HepG2 (cell line): ENCODE data around the gene STRN3. TPM values are rescaled to one million over a fixed set of nuclear protein-coding genes. Genes with fewer than 3 reads are reported as not detected.
A peak's percentile ranks its signal among the peaks of the same experiment; 100 is the strongest.

Source experiments
- ATAC-seq: fragments of 200-7000 bp; cut with Tn5 transposase; 3 replicates; pipeline ENCODE4 v1.9.1; 2020; ENCODE audit warnings: mild to moderate bottlenecking, moderate library complexity
- BruUV-seq: library from RNA; stranded (reverse); fragments of 400-500 nt; replicated peaks from 2 replicates; lab custom pipeline; 2021; lab: Mats Ljungman, UMichigan
- CTCF ChIA-PET: fragments of 300-600 bp; formaldehyde crosslinking; extraction: SDS; loops from one replicate; lab custom pipeline; 2021; ENCODE audit warnings: low total read pairs, inconsistent platforms, low intra/inter-chr PET ratio; lab: Yijun Ruan, JAX
- POLR2A ChIA-PET: fragments of 350-600 bp; sonication (Branson Sonifier 250); formaldehyde crosslinking; loops from one replicate; lab custom pipeline; 2020; ENCODE audit warnings: antibody characterized with exemption, inconsistent platforms; lab: Yijun Ruan, JAX
- DNase-seq: peaks from one replicate; pipeline ENCODE4 v3.0.0-alpha.2; 2015; ENCODE audit warnings: low spot score
- FAIRE-seq: peaks from 3 replicates; lab custom pipeline; 2011; peaks lifted over from hg19 to GRCh38; lab: Jason Lieb, UNC
- H2AFZ ChIP-seq: one replicate; pipeline ENCODE4 v1.6.1; 2011; ENCODE audit warnings: low read length, inconsistent platforms
- H3K27ac ChIP-seq: fragments of 300-600 bp; 3 replicates; pipeline ENCODE4 v1.8.0; 2011; ENCODE audit warnings: mixed run types, mild to moderate bottlenecking, mixed read lengths, low read length, inconsistent platforms; ENCODE audit not compliant: insufficient read depth; ENCODE audit errors: extremely low read length
- H3K27me3 ChIP-seq, 2 experiments: fragments of 200-600 bp in 1 of 2; 2 replicates in 1 of 2; 3 replicates in 1 of 2; pipeline versions ENCODE4 v1.6.0 to v1.8.0; 2011; ENCODE audit warnings: low read length in 2 of 2, mild to moderate bottlenecking in 2 of 2, moderate library complexity in 2 of 2, inconsistent platforms in 1 of 2; ENCODE audit not compliant: insufficient read depth in 2 of 2, control insufficient read depth in 1 of 2
- H3K36me3 ChIP-seq, 2 experiments: fragments of 200-600 bp in 1 of 2; replicated peaks in 1 of 2; 2 replicates in 1 of 2; 3 replicates in 1 of 2; pipeline versions ENCODE4 v1.5.1 to v1.8.0; 2011; ENCODE audit warnings: low read length in 2 of 2, inconsistent platforms in 1 of 2; ENCODE audit not compliant: insufficient read depth in 2 of 2, control insufficient read depth in 1 of 2
- H3K4me1 ChIP-seq: 2 replicates; pipeline ENCODE4 v1.5.1; 2012; ENCODE audit warnings: low read length, inconsistent platforms; ENCODE audit not compliant: insufficient read depth
- H3K4me2 ChIP-seq: 2 replicates; pipeline ENCODE4 v1.6.0; 2011; ENCODE audit warnings: low read depth, low read length, inconsistent platforms
- H3K4me3 ChIP-seq, 3 experiments: fragments of 200-600 bp in 1 of 3; sonication (generic), shearing (Covaris generic) in 1 of 3; replicated peaks in 1 of 3; 2 replicates each; pipeline ENCODE4 v1.5.1; 2011 to 2016; ENCODE audit warnings: low read length in 3 of 3, inconsistent platforms in 2 of 3, low read depth in 2 of 3, mild to moderate bottlenecking in 2 of 3, control low read depth in 1 of 3, mixed read lengths in 1 of 3; ENCODE audit not compliant: insufficient read depth in 1 of 3
- H3K79me2 ChIP-seq: one replicate; pipeline ENCODE4 v1.6.1; 2011; ENCODE audit warnings: low read length, inconsistent platforms; ENCODE audit not compliant: insufficient read depth
- H3K9ac ChIP-seq: 2 replicates; pipeline ENCODE4 v1.6.0; 2011; ENCODE audit warnings: mild to moderate bottlenecking, low read depth, low read length, inconsistent platforms; ENCODE audit not compliant: insufficient read depth
- H3K9me3 ChIP-seq: 2 replicates; pipeline ENCODE4 v1.5.1; 2012; ENCODE audit warnings: mild to moderate bottlenecking, low read length
- H4K20me1 ChIP-seq: 2 replicates; pipeline ENCODE4 v1.6.0; 2011; ENCODE audit warnings: inconsistent platforms, mild to moderate bottlenecking, low read length, moderate library complexity; ENCODE audit not compliant: insufficient read depth
- ATF1 ChIP-seq: IDR thresholded peaks from 2 replicates; pipeline ENCODE4 v1.6.1; 2016; ENCODE audit warnings: mild to moderate bottlenecking, control low read depth
- BATF2 ChIP-seq: sonication (generic); formaldehyde crosslinking; IDR thresholded peaks from 2 replicates; pipeline ENCODE4 v1.8.0; 2022; ENCODE audit warnings: mild to moderate bottlenecking, missing genetic modification reagents, moderate library complexity
- DR1 ChIP-seq: sonication (generic); formaldehyde crosslinking; IDR thresholded peaks from 2 replicates; pipeline ENCODE4 v1.8.0; 2021; ENCODE audit warnings: mild to moderate bottlenecking, missing genetic modification reagents, inconsistent platforms
- FOXA3 ChIP-seq: IDR thresholded peaks from 2 replicates; pipeline ENCODE4 v1.6.1; 2016; ENCODE audit warnings: missing genetic modification reagents, missing compliant biosample characterization
- HHEX ChIP-seq: IDR thresholded peaks from 2 replicates; pipeline ENCODE4 v1.6.1; 2016; ENCODE audit warnings: control low read depth
- HOXD1 ChIP-seq: sonication (generic); formaldehyde crosslinking; IDR thresholded peaks from 2 replicates; pipeline ENCODE4 v1.5.0; 2020; ENCODE audit warnings: missing genetic modification reagents
- KDM2A ChIP-seq: sonication (generic); formaldehyde crosslinking; IDR thresholded peaks from 2 replicates; pipeline ENCODE4 v1.4.0; 2020; ENCODE audit warnings: low read depth, missing genetic modification reagents, borderline replicate concordance
- RBM22 ChIP-seq: fragments of 200-400 bp; formaldehyde crosslinking; optimal IDR thresholded peaks from 2 replicates; pipeline ENCODE3; 2017; ENCODE audit warnings: mild to moderate bottlenecking, low read length, moderate library complexity
- RFXAP ChIP-seq: sonication (generic); formaldehyde crosslinking; IDR thresholded peaks from 2 replicates; pipeline ENCODE4 v1.4.0; 2020; ENCODE audit warnings: missing genetic modification reagents, borderline replicate concordance
- SYNCRIP ChIP-seq: fragments of 200-400 bp; formaldehyde crosslinking; IDR thresholded peaks from 2 replicates; pipeline ENCODE4 v1.6.1; 2018; ENCODE audit warnings: mild to moderate bottlenecking, low read depth, low read length; ENCODE audit not compliant: insufficient read depth
- THAP7 ChIP-seq: sonication (generic); formaldehyde crosslinking; IDR thresholded peaks from 2 replicates; pipeline ENCODE4 v1.8.1; 2023; ENCODE audit warnings: mild to moderate bottlenecking, missing genetic modification reagents
- YEATS2 ChIP-seq: sonication (generic); formaldehyde crosslinking; IDR thresholded peaks from 2 replicates; pipeline ENCODE4 v1.4.0; 2020; ENCODE audit warnings: missing genetic modification reagents, borderline replicate concordance
- ZHX2 ChIP-seq, 2 experiments: sonication (generic) in 1 of 2; formaldehyde crosslinking in 1 of 2; IDR thresholded peaks; 2 replicates each; pipeline versions ENCODE4 v1.6.1 to v1.9.0; 2014 to 2022; ENCODE audit warnings: antibody characterized with exemption in 1 of 2, borderline replicate concordance in 1 of 2, inconsistent platforms in 1 of 2, low read depth in 1 of 2, missing genetic modification reagents in 1 of 2
- ZNF121 ChIP-seq: sonication (generic); formaldehyde crosslinking; IDR thresholded peaks from 2 replicates; pipeline ENCODE4 v1.5.0; 2020; ENCODE audit warnings: mild to moderate bottlenecking, missing genetic modification reagents
- ZNF230 ChIP-seq: sonication (generic); formaldehyde crosslinking; IDR thresholded peaks from 2 replicates; pipeline ENCODE4 v1.4.0; 2020; ENCODE audit warnings: mild to moderate bottlenecking, missing genetic modification reagents
- ZNF33A ChIP-seq: sonication (generic); formaldehyde crosslinking; IDR thresholded peaks from 2 replicates; pipeline ENCODE4 v1.5.1; 2020; ENCODE audit warnings: missing genetic modification reagents, mild to moderate bottlenecking, moderate library complexity, borderline replicate concordance
- ZNF652 ChIP-seq: IDR thresholded peaks from 2 replicates; pipeline ENCODE4 v1.6.1; 2016; ENCODE audit warnings: low read depth, borderline replicate concordance
- ZNF816 ChIP-seq: sonication (generic); formaldehyde crosslinking; IDR thresholded peaks from 2 replicates; pipeline ENCODE4 v1.8.0; 2022; ENCODE audit warnings: missing genetic modification reagents, mild to moderate bottlenecking, borderline replicate concordance
- WGBS: methylation state at CpG from one replicate; pipeline ENCODE4 v1.1.6; 2017; ENCODE audit warnings: low lambda C conversion rate; 5-methylcytosine and 5-hydroxymethylcytosine counted together
- in situ Hi-C: cut with HindIII; loops from 2 replicates; pipeline ENCODE4 v1.10.0; 2017; ENCODE audit warnings: low pct_unique_long_range_greater_than_20kb; ENCODE audit not compliant: extremely low pct_ligation_motif_present
- intact Hi-C: fragments of 100-400 bp; cut with micrococcal nuclease; formaldehyde crosslinking; loops from one replicate; pipeline ENCODE4 v1.10.0; 2022; ENCODE audit not compliant: unreplicated experiment
- polyA plus RNA-seq, 8 experiments: library from polyadenylated mRNA; depleted of rRNA in 3 of 8; stranded (reverse) in 7 of 8; unstranded in 1 of 8; fragments of >200 nt; fragmentation: Illumina TruSeq in 4 of 8; extraction: Trizol in 4 of 8; gene quantifications; 2 replicates each; pipeline versions ENCODE4 v1.2.1 to v1.2.3, GENCODE V29; 2011 to 2016; ENCODE audit warnings: low read depth in 4 of 8, missing spikeins in 1 of 8, mixed read lengths in 1 of 8; ENCODE audit not compliant: insufficient read depth in 1 of 8
- total RNA-seq, 5 experiments: library from RNA; depleted of rRNA; stranded (reverse); fragments of >200 nt; fragmentation: Illumina TruSeq; extraction: Trizol; gene quantifications; 2 replicates each; pipeline ENCODE4 v1.2.3, GENCODE V29; 2016; ENCODE audit warnings: low read depth in 1 of 5

STRN3 gene
- total and polyA plus RNA-seq, 2 of the 13 experiments (the other 11 are each of a cell fraction or from before 2014, with no cell fraction given) = 49.4 to 123 TPM

- BruUV-seq = no TSS peak
- 95% methylated on average over 1 of the region's 1 CpG for WGBS
- H3K27ac ChIP-seq = no peak overlapping the region
- H3K79me2 ChIP-seq = peaks cover 93% of the 10 kb centered on the region
- H3K27me3 ChIP-seq = no peaks in the 10 kb centered on the region
- in situ Hi-C loops = no loop called here
- CTCF ChIA-PET = no interaction called here
- DNase-seq (no peak), ATAC-seq (no peak), FAIRE-seq (no peak)
- peaks cover 68% of the 10 kb centered on the region for H4K20me1 ChIP-seq
- intact Hi-C loops = no loop called here
- no peak overlapping the region for H3K4me2 ChIP-seq
- no peaks in the 10 kb centered on the region for H3K9me3 ChIP-seq
- no peak overlapping the region for H3K4me3 ChIP-seq
- H3K36me3 ChIP-seq = peaks cover 18 to 68% of the 10 kb centered on the region in 2 experiments
- POLR2A ChIA-PET = interaction anchor here (1.3 kb wide), 1 partner anchor 11 kb away, joined by 5 read pairs; no protein-coding TSS in a partner anchor
- H3K9ac ChIP-seq = no peak overlapping the region
- no peak overlapping the region for H2AFZ ChIP-seq
- peaks cover 14% of the 10 kb centered on the region; the same call in 1 of the 2 replicates for H3K4me1 ChIP-seq
- TF ChIP-seq RBM22 (peak; percentile 59), FOXA3 (CRISPR knock-in tag) (no peak), HOXD1 (CRISPR knock-in tag) (no peak), THAP7 (CRISPR knock-in tag) (no peak), ZNF816 (CRISPR knock-in tag) (no peak), ZNF33A (CRISPR knock-in tag) (no peak), ZHX2 (IDR thresholded peaks at IDR 0.05; ENCODE audit: low read depth) (no peak), ZHX2 (CRISPR knock-in tag; IDR thresholded peaks at IDR 0.05; ENCODE audit: borderline replicate concordance) (no peak), ZNF121 (CRISPR knock-in tag) (peak; percentile 52; the same call in 1 of the 2 replicates), ATF1 (no peak), SYNCRIP (no peak), HHEX (CRISPR knock-in tag) (no peak), ZNF230 (CRISPR knock-in tag) (no peak), YEATS2 (CRISPR knock-in tag) (no peak), RFXAP (CRISPR knock-in tag) (no peak), KDM2A (CRISPR knock-in tag) (no peak), ZNF652 (CRISPR knock-in tag) (no peak), DR1 (CRISPR knock-in tag) (no peak), BATF2 (no peak)
Measured at GRCh38 chr14:31006703-31007102, 19.5 kb downstream of the STRN3 start.
